Measurements from ENCODE around the gene SRSF9. TPM values are rescaled to one million over a fixed set of nuclear protein-coding genes. Genes with fewer than 3 reads are reported as not detected.

Gene SRSF9
- total and polyA plus RNA-seq, 2 of the 13 experiments (the other 11 are each of a cell fraction or from before 2014, with no cell fraction given): 125 to 144 TPM

DNA sequence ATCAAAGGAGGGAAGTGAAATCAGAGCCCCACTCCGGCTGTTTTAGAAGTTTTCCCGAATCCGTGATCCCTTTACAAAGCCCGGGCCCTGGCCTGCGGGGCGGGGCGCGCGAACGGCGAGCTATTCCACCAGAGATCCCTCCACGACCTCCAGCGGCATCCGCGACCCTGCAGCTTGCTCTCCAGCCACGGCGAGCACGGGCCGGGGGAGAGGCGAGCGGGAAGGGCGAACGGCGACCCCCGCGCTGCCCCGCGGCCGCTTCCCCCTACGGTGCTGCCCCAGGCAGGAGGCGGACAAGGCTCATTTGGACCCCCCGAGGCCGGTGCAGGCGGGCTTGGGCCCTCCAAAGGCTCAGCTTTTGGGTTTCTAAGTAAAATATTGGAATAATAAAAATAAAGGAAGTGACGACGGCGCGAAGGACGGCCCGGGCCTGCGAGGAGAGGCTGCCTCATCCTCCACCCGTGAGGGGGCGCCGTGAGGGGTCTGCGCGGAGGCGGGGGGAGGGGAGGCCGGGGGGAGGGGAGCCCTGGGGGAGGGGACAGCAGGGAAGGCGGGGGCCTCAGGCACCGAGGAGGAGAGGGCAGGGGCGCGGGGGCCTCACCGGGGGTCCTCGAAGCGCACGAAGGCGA, 613 bp downstream of the SRSF9 start (continued):
- TF ChIP-seq, protein P1, sequence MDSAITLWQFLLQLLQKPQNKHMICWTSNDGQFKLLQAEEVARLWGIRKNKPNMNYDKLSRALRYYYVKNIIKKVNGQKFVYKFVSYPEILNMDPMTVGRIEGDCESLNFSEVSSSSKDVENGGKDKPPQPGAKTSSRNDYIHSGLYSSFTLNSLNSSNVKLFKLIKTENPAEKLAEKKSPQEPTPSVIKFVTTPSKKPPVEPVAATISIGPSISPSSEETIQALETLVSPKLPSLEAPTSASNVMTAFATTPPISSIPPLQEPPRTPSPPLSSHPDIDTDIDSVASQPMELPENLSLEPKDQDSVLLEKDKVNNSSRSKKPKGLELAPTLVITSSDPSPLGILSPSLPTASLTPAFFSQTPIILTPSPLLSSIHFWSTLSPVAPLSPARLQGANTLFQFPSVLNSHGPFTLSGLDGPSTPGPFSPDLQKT (CRISPR knock-in tag; IDR thresholded peaks at IDR 0.05; ENCODE audit: borderline replicate concordance): no peak
- TF ChIP-seq RBM39 (IDR thresholded peaks at IDR 0.05; ENCODE audit: low read depth, low read length, poor library complexity, severe bottlenecking): no peak
- TF ChIP-seq HOXA7 (CRISPR knock-in tag; IDR thresholded peaks at IDR 0.05): no peak
- TF ChIP-seq PHF8 (CRISPR knock-in tag; IDR thresholded peaks at IDR 0.05): peak; percentile 25; the same call in 1 of the 2 replicates
- TF ChIP-seq, protein P2, sequence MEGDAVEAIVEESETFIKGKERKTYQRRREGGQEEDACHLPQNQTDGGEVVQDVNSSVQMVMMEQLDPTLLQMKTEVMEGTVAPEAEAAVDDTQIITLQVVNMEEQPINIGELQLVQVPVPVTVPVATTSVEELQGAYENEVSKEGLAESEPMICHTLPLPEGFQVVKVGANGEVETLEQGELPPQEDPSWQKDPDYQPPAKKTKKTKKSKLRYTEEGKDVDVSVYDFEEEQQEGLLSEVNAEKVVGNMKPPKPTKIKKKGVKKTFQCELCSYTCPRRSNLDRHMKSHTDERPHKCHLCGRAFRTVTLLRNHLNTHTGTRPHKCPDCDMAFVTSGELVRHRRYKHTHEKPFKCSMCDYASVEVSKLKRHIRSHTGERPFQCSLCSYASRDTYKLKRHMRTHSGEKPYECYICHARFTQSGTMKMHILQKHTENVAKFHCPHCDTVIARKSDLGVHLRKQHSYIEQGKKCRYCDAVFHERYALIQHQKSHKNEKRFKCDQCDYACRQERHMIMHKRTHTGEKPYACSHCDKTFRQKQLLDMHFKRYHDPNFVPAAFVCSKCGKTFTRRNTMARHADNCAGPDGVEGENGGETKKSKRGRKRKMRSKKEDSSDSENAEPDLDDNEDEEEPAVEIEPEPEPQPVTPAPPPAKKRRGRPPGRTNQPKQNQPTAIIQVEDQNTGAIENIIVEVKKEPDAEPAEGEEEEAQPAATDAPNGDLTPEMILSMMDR (CRISPR knock-in tag; IDR thresholded peaks at IDR 0.05): peak; percentile 40; the same call in 1 of the 2 replicates
- TF ChIP-seq KAT2B (IDR thresholded peaks at IDR 0.05; ENCODE audit: borderline replicate concordance, low read depth, low read length): no peak
- no peak for TF ChIP-seq SMAD3 (CRISPR knock-in tag; IDR thresholded peaks at IDR 0.05)
- 0 out of 2 replicates have a peak, but pooled peaks have one; percentile 7 for TF ChIP-seq ARID2 (CRISPR knock-in tag; IDR thresholded peaks at IDR 0.05; ENCODE audit: borderline replicate concordance)
- TF ChIP-seq, protein P3, sequence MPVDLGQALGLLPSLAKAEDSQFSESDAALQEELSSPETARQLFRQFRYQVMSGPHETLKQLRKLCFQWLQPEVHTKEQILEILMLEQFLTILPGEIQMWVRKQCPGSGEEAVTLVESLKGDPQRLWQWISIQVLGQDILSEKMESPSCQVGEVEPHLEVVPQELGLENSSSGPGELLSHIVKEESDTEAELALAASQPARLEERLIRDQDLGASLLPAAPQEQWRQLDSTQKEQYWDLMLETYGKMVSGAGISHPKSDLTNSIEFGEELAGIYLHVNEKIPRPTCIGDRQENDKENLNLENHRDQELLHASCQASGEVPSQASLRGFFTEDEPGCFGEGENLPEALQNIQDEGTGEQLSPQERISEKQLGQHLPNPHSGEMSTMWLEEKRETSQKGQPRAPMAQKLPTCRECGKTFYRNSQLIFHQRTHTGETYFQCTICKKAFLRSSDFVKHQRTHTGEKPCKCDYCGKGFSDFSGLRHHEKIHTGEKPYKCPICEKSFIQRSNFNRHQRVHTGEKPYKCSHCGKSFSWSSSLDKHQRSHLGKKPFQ (CRISPR knock-in tag; IDR thresholded peaks at IDR 0.05; ENCODE audit: insufficient replicate concordance): peak; percentile 9

Measured in HepG2 (cell line).